ENCODE measurements around the gene ZBTB9. TPM values are rescaled to one million over a fixed set of nuclear protein-coding genes. Genes with fewer than 3 reads are reported as not detected.

Gene ZBTB9
- total RNA-seq (2014; rRNA removed; shearing (Covaris generic)), result 5.2 and 6.4 TPM in 2 replicates
- 2.7 and 6.2 TPM in 2 replicates for polyA plus RNA-seq (2014; cell fraction: nucleus; rRNA removed)

GRCh38 chr6:33454009-33454946, at the start of gene ZBTB9:
TSS of gene ZBTB9 (plus strand) at chr6:33454576. CDS start at chr6:33455101, 525 bp downstream.
- peak; percentile 92 for DNase-seq (ENCODE audit: extremely low read depth, low read depth)

GRCh38 chr6:33404884-33405283, 49.5 kb upstream of the ZBTB9 start:
- no peak for DNase-seq (ENCODE audit: extremely low read depth, low read depth)

GRCh38 chr6:33405386-33405940, 48.9 kb upstream of the ZBTB9 start:
- no peak for DNase-seq (ENCODE audit: extremely low read depth, low read depth)

GRCh38 chr6:33406126-33406525, 48.2 kb upstream of the ZBTB9 start:
- DNase-seq (ENCODE audit: extremely low read depth, low read depth), result no peak

- DNase-seq (ENCODE audit: extremely low read depth, low read depth), result no peak
These were observed 47.2 kb upstream of the ZBTB9 start for GRCh38 chr6:33407132-33407718.

GRCh38 chr6:33410050-33410710, 44.2 kb upstream of the ZBTB9 start:
- DNase-seq (ENCODE audit: extremely low read depth, low read depth), result peak; percentile 95

- peak; percentile 59 for DNase-seq (ENCODE audit: extremely low read depth, low read depth)
These were observed 43.4 kb upstream of the ZBTB9 start, which contains the start of gene PHF1 for GRCh38 chr6:33410711-33411631. TSS of gene PHF1 (plus strand) at chr6:33411014. CDS start at chr6:33412264, 1,250 bp downstream.

- no peak for DNase-seq (ENCODE audit: extremely low read depth, low read depth)
These were observed 42.8 kb upstream of the ZBTB9 start for GRCh38 chr6:33411632-33412005.

- no peak for DNase-seq (ENCODE audit: extremely low read depth, low read depth)
These were observed 42.0 kb upstream of the ZBTB9 start for GRCh38 chr6:33412140-33413009.

- DNase-seq (ENCODE audit: extremely low read depth, low read depth), result no peak
These were observed 40.9 kb upstream of the ZBTB9 start for GRCh38 chr6:33413241-33414120.

GRCh38 chr6:33414592-33415271, 39.6 kb upstream of the ZBTB9 start:
- no peak for DNase-seq (ENCODE audit: extremely low read depth, low read depth)

- no peak for DNase-seq (ENCODE audit: extremely low read depth, low read depth)
These were observed 38.5 kb upstream of the ZBTB9 start for GRCh38 chr6:33415831-33416230.

- no peak for DNase-seq (ENCODE audit: extremely low read depth, low read depth)
These were observed 37.8 kb upstream of the ZBTB9 start for GRCh38 chr6:33416386-33417127.

GRCh38 chr6:33417128-33417902, 37.1 kb upstream of the ZBTB9 start:
- peak; percentile 38 for DNase-seq (ENCODE audit: extremely low read depth, low read depth)

- DNase-seq (ENCODE audit: extremely low read depth, low read depth), result peak; percentile 98
These were observed 36.3 kb upstream of the ZBTB9 start, which contains the start of gene CUTA for GRCh38 chr6:33417903-33418689. TSS of gene CUTA (minus strand) at chr6:33418107. CDS start at chr6:33418000, 107 bp downstream.
